Sigmoid colon (tissue), 7 donors: ENCODE data around the gene C7orf33. TPM values are rescaled to one million over a fixed set of nuclear protein-coding genes. Genes with fewer than 3 reads are reported as not detected.

Experiments used
- DNase-seq: peaks from one replicate; pipeline ENCODE4 v3.0.0-alpha.2; 2019
- H3K27ac ChIP-seq, 4 donors: fragments of 200-600 bp; sonication (generic); one replicate each; pipeline ENCODE4 v1.5.1; 2016 to 2019; ENCODE audit warnings: mild to moderate bottlenecking in 1 of 4
- H3K27me3 ChIP-seq, 3 donors: fragments of 200-600 bp; sonication (generic); one replicate each; pipeline ENCODE4 v1.5.1; 2019; ENCODE audit warnings: mild to moderate bottlenecking in 1 of 3
- H3K36me3 ChIP-seq, 4 donors: fragments of 200-600 bp; sonication (generic); one replicate each; pipeline ENCODE4 v1.5.1; 2016 to 2019
- H3K4me1 ChIP-seq, 4 donors: fragments of 200-600 bp; sonication (generic); one replicate each; pipeline ENCODE4 v1.5.1; 2017 to 2019
- H3K4me3 ChIP-seq, 4 donors: fragments of 200-600 bp; sonication (generic); one replicate each; pipeline ENCODE4 v1.5.1; 2017 to 2019; ENCODE audit warnings: mild to moderate bottlenecking in 2 of 4, moderate library complexity in 1 of 4
- H3K9me3 ChIP-seq, 4 donors: fragments of 200-600 bp in 3 of 4; sonication (generic) in 3 of 4; one replicate each; pipeline versions ENCODE4 v1.5.1 to v1.6.1; 2013 to 2019
- CTCF ChIP-seq, 4 experiments: fragments of 450-650 bp in 3 of 4; fragments of 200-600 bp in 1 of 4; IDR thresholded peaks; one replicate each; pipeline ENCODE4 v1.5.1; 2016 to 2019; ENCODE audit warnings: antibody characterized with exemption in 4 of 4, mild to moderate bottlenecking in 3 of 4, moderate library complexity in 2 of 4
- EP300 ChIP-seq, 4 donors: sonication (generic); formaldehyde crosslinking; IDR thresholded peaks; one replicate each; pipeline ENCODE4 v1.6.1; 2017; ENCODE audit warnings: antibody characterized with exemption in 4 of 4
- POLR2A ChIP-seq, 2 donors: fragments of 450-650 bp; IDR thresholded peaks; one replicate each; pipeline ENCODE4 v1.6.1; 2016; ENCODE audit warnings: antibody characterized with exemption in 2 of 2, mild to moderate bottlenecking in 2 of 2, moderate library complexity in 2 of 2
- POLR2AphosphoS5 ChIP-seq, 4 donors: sonication (generic); formaldehyde crosslinking; IDR thresholded peaks; one replicate each; pipeline ENCODE4 v1.6.1; 2017; ENCODE audit warnings: antibody characterized with exemption in 4 of 4
- WGBS, 2 donors: extraction: QIAGEN DNeasy Blood & Tissue Kit; methylation state at CpG; one replicate each; pipeline ENCODE4 v1.1.7; 2013; 5-methylcytosine and 5-hydroxymethylcytosine counted together
- intact Hi-C: fragments of 100-400 bp; cut with DNase I; formaldehyde crosslinking; loops from one replicate; pipeline ENCODE4 v1.15.1; 2023
- polyA plus RNA-seq, 3 donors: library from polyadenylated mRNA; stranded (reverse); fragments of 200-250 nt; gene quantifications; one replicate each; pipeline ENCODE4 v1.2.3, GENCODE V29; 2013
- total RNA-seq, 4 donors: library from RNA; depleted of rRNA; stranded (reverse); fragments of >200 nt; gene quantifications; one replicate each; pipeline ENCODE4 v1.1.0, GENCODE V29; 2016
- donor health status: healthy with polysubstance abuse.
- donor health status: Bipolar disorder and iron deficiency.
- donor health status: healthy.

Gene C7orf33
- total and polyA plus RNA-seq, 7 donors, result not detected

- DNase-seq, result no peak
- Histone ChIP-seq H3K27me3 (no peaks in the 10 kb centered on the region), H3K27ac (no peak overlapping the region), H3K36me3 (no peaks in the 10 kb centered on the region), H3K4me1 (no peaks in the 10 kb centered on the region), H3K4me3 (no peak overlapping the region), H3K9me3 (no peaks in the 10 kb centered on the region)
- intact Hi-C loops, result no loop called here
- WGBS, 2 donors, result 67 to 74% methylated on average over 3 of the region's 3 CpGs
- no peak for TF ChIP-seq POLR2A (IDR thresholded peaks at IDR 0.05)
- no peak for TF ChIP-seq EP300 (IDR thresholded peaks at IDR 0.05)
- no peak for TF ChIP-seq POLR2AphosphoS5 (IDR thresholded peaks at IDR 0.05)
- no peak for TF ChIP-seq CTCF (IDR thresholded peaks at IDR 0.05)
These were observed 72.1 kb downstream of the C7orf33 start for GRCh38 chr7:148662646-148663045.

- no peak overlapping the region for H3K4me3 ChIP-seq
- H3K27ac ChIP-seq, result no peak overlapping the region
- intact Hi-C loops, result no loop called here
- no peak for TF ChIP-seq EP300 (IDR thresholded peaks at IDR 0.05)
- no peak for TF ChIP-seq POLR2AphosphoS5 (IDR thresholded peaks at IDR 0.05)
- TF ChIP-seq CTCF (IDR thresholded peaks at IDR 0.05), result no peak
- no peak for TF ChIP-seq POLR2A (IDR thresholded peaks at IDR 0.05)
- WGBS, 2 donors, result 48 to 59% methylated on average over 6 of the region's 6 CpGs
- no peaks in the 10 kb centered on the region for H3K4me1 ChIP-seq
- no peak for DNase-seq
- H3K36me3 ChIP-seq, result no peaks in the 10 kb centered on the region
- H3K9me3 ChIP-seq, result no peaks in the 10 kb centered on the region
- H3K27me3 ChIP-seq, result no peaks in the 10 kb centered on the region
These were observed 73.8 kb downstream of the C7orf33 start for GRCh38 chr7:148664324-148664723.

GRCh38 chr7:148665221-148665620, 74.7 kb downstream of the C7orf33 start:
- Histone ChIP-seq H3K4me3 (no peak overlapping the region), H3K27ac (no peak overlapping the region), H3K9me3 (no peaks in the 10 kb centered on the region), H3K27me3 (no peaks in the 10 kb centered on the region), H3K36me3 (no peaks in the 10 kb centered on the region), H3K4me1 (no peaks in the 10 kb centered on the region)
- 84 to 85% methylated on average over 4 of the region's 4 CpGs for WGBS, 2 donors
- intact Hi-C loops, result no loop called here
- TF ChIP-seq POLR2A (IDR thresholded peaks at IDR 0.05), result no peak
- no peak for DNase-seq

Other genes with a start within 250 kb of the C7orf33 start
- gene CUL1, start 108.1 kb downstream of the C7orf33 start, total RNA-seq, result 10 to 100 TPM; 53.9 to 72.8 (median 65.3) TPM
- 10 to 100 TPM; 24.0 to 28.7 (median 27.7) TPM for gene CUL1, start 108.1 kb downstream of the C7orf33 start, polyA plus RNA-seq